H9 (cell line): Measurements from ENCODE around the gene PGAP6. TPM values are rescaled to one million over a fixed set of nuclear protein-coding genes. Genes with fewer than 3 reads are reported as not detected.
A peak's percentile ranks its signal among the peaks of the same experiment; 100 is the strongest.

Experiments
- DNase-seq: peaks from one replicate; pipeline ENCODE4 v3.0.0-alpha.2; 2017
- H2AFZ ChIP-seq: one replicate; pipeline ENCODE4 v1.6.1; 2013; ENCODE audit warnings: mild to moderate bottlenecking, low read length, control low read depth, moderate library complexity
- H2AK5ac ChIP-seq: 2 replicates; pipeline ENCODE4 v1.6.1; 2013; ENCODE audit warnings: low read length, control low read depth, mixed read lengths; ENCODE audit not compliant: insufficient read length
- H2BK120ac ChIP-seq: one replicate; pipeline ENCODE4 v1.6.1; 2013; ENCODE audit warnings: low read depth, mild to moderate bottlenecking, low read length, control low read depth, inconsistent platforms; ENCODE audit not compliant: poor library complexity, severe bottlenecking
- H2BK12ac ChIP-seq: 2 replicates; pipeline ENCODE4 v1.6.1; 2013; ENCODE audit warnings: low read length, control low read depth, mixed read lengths, low read depth; ENCODE audit not compliant: insufficient read length
- H2BK15ac ChIP-seq: 2 replicates; pipeline ENCODE4 v1.6.1; 2013; ENCODE audit warnings: low read depth, low read length, control low read depth
- H2BK20ac ChIP-seq: one replicate; pipeline ENCODE4 v1.6.1; 2013; ENCODE audit warnings: low read depth, mild to moderate bottlenecking, low read length, control low read depth, inconsistent platforms; ENCODE audit not compliant: poor library complexity, severe bottlenecking
- H2BK5ac ChIP-seq: 2 replicates; pipeline ENCODE4 v1.6.1; 2013; ENCODE audit warnings: low read length, control low read depth, mixed read lengths; ENCODE audit not compliant: insufficient read length
- H3K14ac ChIP-seq: 2 replicates; pipeline ENCODE4 v1.6.1; 2013; ENCODE audit warnings: low read length, control low read depth; ENCODE audit not compliant: insufficient read depth
- H3K18ac ChIP-seq: 2 replicates; pipeline ENCODE4 v1.6.1; 2013; ENCODE audit warnings: low read depth, mild to moderate bottlenecking, mixed read lengths, low read length, control low read depth; ENCODE audit not compliant: insufficient read length
- H3K23ac ChIP-seq: 2 replicates; pipeline ENCODE4 v1.6.1; 2013; ENCODE audit warnings: low read length, control low read depth, mixed read lengths, low read depth; ENCODE audit not compliant: insufficient read length
- H3K23me2 ChIP-seq: 2 replicates; pipeline ENCODE4 v1.6.1; 2013; ENCODE audit warnings: low read depth, mild to moderate bottlenecking, mixed read lengths, low read length, control low read depth; ENCODE audit not compliant: insufficient read length, poor library complexity, severe bottlenecking
- H3K27ac ChIP-seq: 2 replicates; pipeline ENCODE4 v1.5.1; 2013; ENCODE audit warnings: low read length, control low read depth, mixed read lengths, low read depth; ENCODE audit not compliant: insufficient read length
- H3K27me3 ChIP-seq: 2 replicates; pipeline ENCODE4 v1.6.1; 2013; ENCODE audit warnings: low read length, control low read depth, inconsistent platforms; ENCODE audit not compliant: insufficient read depth
- H3K4ac ChIP-seq: 2 replicates; pipeline ENCODE4 v1.6.1; 2013; ENCODE audit warnings: low read depth, mild to moderate bottlenecking, control low read depth, inconsistent platforms, low read length, moderate library complexity
- H3K4me1 ChIP-seq: 2 replicates; pipeline ENCODE4 v1.6.1; 2013; ENCODE audit warnings: low read length, control low read depth, inconsistent platforms; ENCODE audit not compliant: insufficient read depth
- H3K4me2 ChIP-seq: 2 replicates; pipeline ENCODE4 v1.6.1; 2013; ENCODE audit warnings: low read length, control low read depth, mixed read lengths; ENCODE audit not compliant: insufficient read length, insufficient read depth
- H3K56ac ChIP-seq: 2 replicates; pipeline ENCODE4 v1.6.1; 2013; ENCODE audit warnings: low read depth, mild to moderate bottlenecking, mixed read lengths, low read length, control low read depth; ENCODE audit not compliant: insufficient read length
- H3K79me1 ChIP-seq: 2 replicates; pipeline ENCODE4 v1.6.1; 2013; ENCODE audit warnings: low read depth, mild to moderate bottlenecking, moderate library complexity, low read length, control low read depth, inconsistent platforms; ENCODE audit not compliant: insufficient read depth, poor library complexity, severe bottlenecking
- H3K79me2 ChIP-seq: 2 replicates; pipeline ENCODE4 v1.6.1; 2013; ENCODE audit warnings: low read length, control low read depth, inconsistent platforms; ENCODE audit not compliant: insufficient read depth
- H3K9ac ChIP-seq: 2 replicates; pipeline ENCODE4 v1.6.1; 2013; ENCODE audit warnings: low read length, control low read depth, mixed read lengths; ENCODE audit not compliant: insufficient read length; ENCODE audit errors: extremely low read depth
- H3K9me3 ChIP-seq: one replicate; pipeline ENCODE4 v1.6.1; 2013; ENCODE audit warnings: low read depth, low read length, inconsistent platforms; ENCODE audit not compliant: control insufficient read depth
- H3T11ph ChIP-seq: one replicate; pipeline ENCODE4 v1.6.1; 2013; ENCODE audit warnings: mild to moderate bottlenecking, low read length, control low read depth, inconsistent platforms
- H4K20me1 ChIP-seq: one replicate; pipeline ENCODE4 v1.6.1; 2013; ENCODE audit not compliant: control insufficient read depth, insufficient read length, insufficient read depth
- H4K5ac ChIP-seq: 2 replicates; pipeline ENCODE4 v1.6.1; 2013; ENCODE audit warnings: low read depth, mild to moderate bottlenecking, mixed read lengths, low read length, control low read depth; ENCODE audit not compliant: insufficient read length
- H4K8ac ChIP-seq: replicated peaks from 2 replicates; pipeline ENCODE4 v1.6.1; 2013; ENCODE audit warnings: low read length, control low read depth, mixed read lengths, low read depth; ENCODE audit not compliant: insufficient read length
- H4K91ac ChIP-seq: 2 replicates; pipeline ENCODE4 v1.6.1; 2013; ENCODE audit warnings: low read depth, mild to moderate bottlenecking, moderate library complexity, mixed read lengths, low read length, control low read depth; ENCODE audit not compliant: insufficient read length
- H3K27ac Mint-ChIP-seq, 3 experiments: 2 replicates in 2 of 3; 3 replicates in 1 of 3; pipeline ENCODE4 v1.8.0; 2020 to 2021; ENCODE audit warnings: mixed read lengths in 3 of 3, mild to moderate bottlenecking in 1 of 3, moderate library complexity in 1 of 3
- H3K27me3 Mint-ChIP-seq: 2 replicates; pipeline ENCODE4 v1.8.0; 2021; ENCODE audit warnings: low read depth, mild to moderate bottlenecking, moderate library complexity, mixed read lengths
- H3K36me3 Mint-ChIP-seq, 3 experiments: 2 replicates in 2 of 3; 3 replicates in 1 of 3; pipeline ENCODE4 v1.8.0; 2020 to 2021; ENCODE audit warnings: low read depth in 3 of 3, mixed read lengths in 3 of 3; ENCODE audit not compliant: insufficient read depth in 1 of 3
- H3K4me1 Mint-ChIP-seq, 2 experiments: 2 replicates each; pipeline ENCODE4 v1.8.0; 2020; ENCODE audit warnings: mixed read lengths in 2 of 2
- H3K4me3 Mint-ChIP-seq, 2 experiments: 2 replicates in 1 of 2; 3 replicates in 1 of 2; pipeline ENCODE4 v1.8.0; 2020 to 2021; ENCODE audit warnings: mild to moderate bottlenecking in 2 of 2, mixed read lengths in 2 of 2, moderate library complexity in 1 of 2
- H3K9me3 Mint-ChIP-seq, 2 experiments: 2 replicates in 1 of 2; 3 replicates in 1 of 2; pipeline ENCODE4 v1.8.0; 2020; ENCODE audit warnings: mild to moderate bottlenecking in 2 of 2, mixed read lengths in 2 of 2, moderate library complexity in 1 of 2
- WGBS: extraction: QIAGEN DNeasy Blood & Tissue Kit; methylation state at CpG from one replicate; pipeline ENCODE4 v1.1.7; 2013; ENCODE audit warnings: missing lambda C conversion rate, low lambda C conversion rate, mixed read lengths; ENCODE audit not compliant: insufficient read length; ENCODE audit errors: extremely low coverage; 5-methylcytosine and 5-hydroxymethylcytosine counted together
- total RNA-seq: library from RNA; stranded (reverse); gene quantifications from 2 replicates; pipeline ENCODE4 v1.2.1, GENCODE V29; 2021
- TF ChIP-seq, protein P1 (sequence below): fragments of 200-600 bp; sonication (generic); conservative IDR thresholded peaks from 3 replicates; pipeline ENCODE4 v1.8.0; 2021; ENCODE audit warnings: antibody characterized with exemption, mild to moderate bottlenecking

Gene PGAP6
- total RNA-seq, 1 experiment from 2014 or later = 111 TPM

GRCh38 chr16:347203-347602 is 34.6 kb downstream of the PGAP6 start:
- H3K4me3 Mint-ChIP-seq = no peak overlapping the region

More at GRCh38 chr16:347203-347602, 34.6 kb downstream of the PGAP6 start:
- peaks cover 7% of the 10 kb centered on the region for H3K79me1 ChIP-seq
- no peak overlapping the region for H2BK120ac ChIP-seq
- H2BK12ac ChIP-seq = no peak overlapping the region
- no peak overlapping the region for H3K27ac ChIP-seq
- no peak overlapping the region for H4K8ac ChIP-seq
- peaks cover 9 to 13% of the 10 kb centered on the region in 2 experiments for H3K4me1 Mint-ChIP-seq
- no peaks in the 10 kb centered on the region for H3K9me3 ChIP-seq
- no peaks in the 10 kb centered on the region; the same call in 1 of the 2 replicates for H3K4me1 ChIP-seq
- H3K23ac ChIP-seq = no peak overlapping the region
- no peak overlapping the region for H3K18ac ChIP-seq
- no peak overlapping the region for H3K4me2 ChIP-seq
- TF ChIP-seq, protein P1, sequence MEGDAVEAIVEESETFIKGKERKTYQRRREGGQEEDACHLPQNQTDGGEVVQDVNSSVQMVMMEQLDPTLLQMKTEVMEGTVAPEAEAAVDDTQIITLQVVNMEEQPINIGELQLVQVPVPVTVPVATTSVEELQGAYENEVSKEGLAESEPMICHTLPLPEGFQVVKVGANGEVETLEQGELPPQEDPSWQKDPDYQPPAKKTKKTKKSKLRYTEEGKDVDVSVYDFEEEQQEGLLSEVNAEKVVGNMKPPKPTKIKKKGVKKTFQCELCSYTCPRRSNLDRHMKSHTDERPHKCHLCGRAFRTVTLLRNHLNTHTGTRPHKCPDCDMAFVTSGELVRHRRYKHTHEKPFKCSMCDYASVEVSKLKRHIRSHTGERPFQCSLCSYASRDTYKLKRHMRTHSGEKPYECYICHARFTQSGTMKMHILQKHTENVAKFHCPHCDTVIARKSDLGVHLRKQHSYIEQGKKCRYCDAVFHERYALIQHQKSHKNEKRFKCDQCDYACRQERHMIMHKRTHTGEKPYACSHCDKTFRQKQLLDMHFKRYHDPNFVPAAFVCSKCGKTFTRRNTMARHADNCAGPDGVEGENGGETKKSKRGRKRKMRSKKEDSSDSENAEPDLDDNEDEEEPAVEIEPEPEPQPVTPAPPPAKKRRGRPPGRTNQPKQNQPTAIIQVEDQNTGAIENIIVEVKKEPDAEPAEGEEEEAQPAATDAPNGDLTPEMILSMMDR = no peak
- no peak overlapping the region for H2BK5ac ChIP-seq
- H4K20me1 ChIP-seq = no peaks in the 10 kb centered on the region
- 0 out of 7 replicates have a peak overlapping the region, but pooled peaks of 1 of the 3 experiments have one; percentile 37 for H3K27ac Mint-ChIP-seq
- H2AK5ac ChIP-seq = no peak overlapping the region
- no peak overlapping the region for H3K14ac ChIP-seq
- H3K23me2 ChIP-seq = no peaks in the 10 kb centered on the region
- no peak overlapping the region for H4K91ac ChIP-seq
- no peak for DNase-seq
- no peak overlapping the region for H4K5ac ChIP-seq
- H3K9ac ChIP-seq = no peak overlapping the region
- no CpG with 5 or more reads among the region's 6 CpGs for WGBS
- H2BK20ac ChIP-seq = no peak overlapping the region
- no peak overlapping the region for H2BK15ac ChIP-seq
- peaks cover 40 to 70% (median 46%) of the 10 kb centered on the region in 3 experiments for H3K36me3 Mint-ChIP-seq
- H3K79me2 ChIP-seq = peaks cover 37% of the 10 kb centered on the region; the same call in 1 of the 2 replicates
- H2AFZ ChIP-seq = no peak overlapping the region
- H3K27me3 Mint-ChIP-seq = no peaks in the 10 kb centered on the region
- no peak overlapping the region for H3K56ac ChIP-seq
- H3K9me3 Mint-ChIP-seq = no peaks in the 10 kb centered on the region
- no peak overlapping the region for H3K4ac ChIP-seq
- H3T11ph ChIP-seq = no peak overlapping the region
- H3K27me3 ChIP-seq = no peaks in the 10 kb centered on the region
